ENCODE results near the gene TRAPPC2L. TPM values are rescaled to one million over a fixed set of nuclear protein-coding genes. Genes with fewer than 3 reads are reported as not detected.

TRAPPC2L gene
- total RNA-seq (10 to 100 TPM; 44.5 to 58.0 (median 50.9) TPM), polyA plus RNA-seq (10 to 100 TPM; 37.5 to 63.3 TPM)
- long read RNA-seq, donor 1, transcript TRAPPC2L-201 (5 exons, 2,215 nt): major isoform, 5 of 35 reads
- long read RNA-seq, donor 1, partial matches to known transcripts: 3 of 35 reads
- long read RNA-seq, donor 1, other reads (novel, unspliced or antisense): 24 of 35 reads
- long read RNA-seq, donor 2, transcript TRAPPC2L-201 (5 exons, 2,215 nt): major isoform, 10 of 52 reads
- long read RNA-seq, donor 2, partial matches to known transcripts: 0 of 52 reads
- long read RNA-seq, donor 2, other reads (novel, unspliced or antisense): 37 of 52 reads
- long read RNA-seq, donor 3, transcript TRAPPC2L-201 (5 exons, 2,215 nt): major isoform, 6 of 31 reads
- long read RNA-seq, donor 3, partial matches to known transcripts: 1 of 31 reads
- long read RNA-seq, donor 3, other reads (novel, unspliced or antisense): 18 of 31 reads

GRCh38 chr16:88856828-88857727 lies at the start of gene TRAPPC2L, which contains the start of gene GALNS:
TRAPPC2L (plus strand) TSS chr16:88857127; CDS start chr16:88857151, 24 bp downstream.
GALNS (minus strand) TSS chr16:88856947; CDS start chr16:88856877, 70 bp downstream.
- H3K27me3 ChIP-seq: no peaks in the 10 kb centered on the region
- peak within 1 kb of the TSS; percentile 32 to 88 (median 82) for H3K27ac ChIP-seq
- peaks cover 10 to 50% (median 22%) of the 10 kb centered on the region in 9 donors for H3K4me1 ChIP-seq
- 0 to 1% methylated on average over 78 to 87 of the region's 87 CpGs for WGBS, 2 donors
- peak; percentile 99 to 100 for DNase-seq
- ATAC-seq: peak; percentile 97 to 98 (median 98)
- intact Hi-C loops (cut with DNase I): loop anchor here in 6 of 10 donors (1.0 to 5.0 kb wide), 4 partner anchors 40 to 46 kb away; partner anchors contain the start of gene APRT (in 4 of the 6)
- TF ChIP-seq CTCF (IDR thresholded peaks at IDR 0.05): no peak
- H3K36me3 ChIP-seq: peaks cover 0 to 50% (median 21%) of the 10 kb centered on the region in 9 donors
- H3K4me3 ChIP-seq: peak within 1 kb of the TSS; percentile 71 to 99 (median 93)
- no peaks in the 10 kb centered on the region for H3K9me3 ChIP-seq

- H3K4me1 ChIP-seq: peaks cover 8 to 49% (median 32%) of the 10 kb centered on the region in 9 donors
- H3K9me3 ChIP-seq: no peaks in the 10 kb centered on the region
- ATAC-seq (no peak), DNase-seq (no peak)
- no peaks in the 10 kb centered on the region for H3K27me3 ChIP-seq
- TF ChIP-seq CTCF (IDR thresholded peaks at IDR 0.05): no peak
- no peak overlapping the region for H3K4me3 ChIP-seq
- peaks cover 0 to 31% (median 0%) of the 10 kb centered on the region in 9 donors for H3K36me3 ChIP-seq
- WGBS, 2 donors: 91 to 94% methylated on average over 24 of the region's 24 CpGs
- intact Hi-C loops (cut with DNase I): no loop called here
- no peak overlapping the region for H3K27ac ChIP-seq
Observed at GRCh38 chr16:88807142-88807625, 49.7 kb upstream of the TRAPPC2L start.

GRCh38 chr16:88807626-88808453 lies 49.1 kb upstream of the TRAPPC2L start:
- 92 to 94% methylated on average over 26 of the region's 26 CpGs for WGBS, 2 donors
- intact Hi-C loops (cut with DNase I): no loop called here
- no peak for ATAC-seq

More at GRCh38 chr16:88807626-88808453, 49.1 kb upstream of the TRAPPC2L start:
- TF ChIP-seq CTCF (IDR thresholded peaks at IDR 0.05): no peak
- H3K4me1 ChIP-seq: peaks cover 12 to 49% (median 38%) of the 10 kb centered on the region in 9 donors
- H3K4me3 ChIP-seq: no peak overlapping the region
- no peaks in the 10 kb centered on the region for H3K27me3 ChIP-seq
- no peak overlapping the region for H3K27ac ChIP-seq
- H3K9me3 ChIP-seq: no peaks in the 10 kb centered on the region
- peaks cover 0 to 31% (median 0%) of the 10 kb centered on the region in 9 donors for H3K36me3 ChIP-seq
- no peak for DNase-seq

Measured in heart right ventricle (tissue), 16 donors.